VCaP (cell line): ENCODE results near the gene SLC12A6.

Experiments
- H3K27ac ChIP-seq: fragments of 450-650 bp; 2 replicates; pipeline ENCODE4 v1.5.1; 2017
- TF ChIP-seq, protein P1 (sequence below): fragments of 450-650 bp; conservative IDR thresholded peaks from 2 replicates; pipeline ENCODE4 v1.5.1; 2017; ENCODE audit warnings: mild to moderate bottlenecking, moderate library complexity

The SLC12A6 gene

DNA sequence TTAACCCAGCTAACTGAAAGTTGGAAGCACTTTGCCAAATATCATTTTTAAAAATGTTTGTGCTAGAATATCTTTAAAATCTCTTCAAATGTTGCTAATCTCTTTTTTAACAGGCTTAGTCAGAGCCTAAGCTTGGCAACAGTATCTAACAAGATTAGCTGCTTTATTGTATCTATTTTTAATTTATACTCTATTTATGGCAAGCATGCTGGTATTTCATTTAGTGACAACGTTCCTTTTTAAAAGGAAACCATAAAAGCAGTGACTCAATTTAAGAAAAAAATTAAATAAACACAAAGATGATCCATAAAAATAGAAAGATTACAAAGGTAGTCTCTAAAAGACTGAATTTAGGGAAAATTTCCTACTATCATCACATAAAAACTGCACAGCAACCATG lies 40.5 kb downstream of the SLC12A6 start:
- no peak overlapping the region for H3K27ac ChIP-seq
- TF ChIP-seq, protein P1, sequence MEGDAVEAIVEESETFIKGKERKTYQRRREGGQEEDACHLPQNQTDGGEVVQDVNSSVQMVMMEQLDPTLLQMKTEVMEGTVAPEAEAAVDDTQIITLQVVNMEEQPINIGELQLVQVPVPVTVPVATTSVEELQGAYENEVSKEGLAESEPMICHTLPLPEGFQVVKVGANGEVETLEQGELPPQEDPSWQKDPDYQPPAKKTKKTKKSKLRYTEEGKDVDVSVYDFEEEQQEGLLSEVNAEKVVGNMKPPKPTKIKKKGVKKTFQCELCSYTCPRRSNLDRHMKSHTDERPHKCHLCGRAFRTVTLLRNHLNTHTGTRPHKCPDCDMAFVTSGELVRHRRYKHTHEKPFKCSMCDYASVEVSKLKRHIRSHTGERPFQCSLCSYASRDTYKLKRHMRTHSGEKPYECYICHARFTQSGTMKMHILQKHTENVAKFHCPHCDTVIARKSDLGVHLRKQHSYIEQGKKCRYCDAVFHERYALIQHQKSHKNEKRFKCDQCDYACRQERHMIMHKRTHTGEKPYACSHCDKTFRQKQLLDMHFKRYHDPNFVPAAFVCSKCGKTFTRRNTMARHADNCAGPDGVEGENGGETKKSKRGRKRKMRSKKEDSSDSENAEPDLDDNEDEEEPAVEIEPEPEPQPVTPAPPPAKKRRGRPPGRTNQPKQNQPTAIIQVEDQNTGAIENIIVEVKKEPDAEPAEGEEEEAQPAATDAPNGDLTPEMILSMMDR = no peak

DNA sequence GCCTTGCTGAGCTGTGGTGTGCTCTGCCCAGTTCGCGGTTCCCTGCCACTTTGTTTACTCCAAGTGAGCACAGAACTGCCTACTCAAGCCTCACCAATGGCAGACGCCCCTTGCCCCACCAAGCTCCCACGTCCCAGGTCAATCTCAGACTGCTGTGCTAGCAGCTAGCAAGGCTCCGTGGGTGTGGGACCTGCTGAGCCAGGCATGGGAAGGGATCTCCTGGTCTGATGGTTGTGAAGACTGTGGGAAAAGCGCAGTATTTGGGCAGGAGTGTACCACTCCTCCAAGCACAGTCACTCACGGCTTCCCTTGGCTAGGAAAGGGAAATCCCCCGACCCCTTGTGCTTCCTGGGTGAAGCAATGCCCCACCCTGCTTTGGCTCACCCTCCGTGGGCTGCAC lies 45.0 kb downstream of the SLC12A6 start:
- no peak overlapping the region for H3K27ac ChIP-seq
- TF ChIP-seq, protein P1 = no peak

DNA sequence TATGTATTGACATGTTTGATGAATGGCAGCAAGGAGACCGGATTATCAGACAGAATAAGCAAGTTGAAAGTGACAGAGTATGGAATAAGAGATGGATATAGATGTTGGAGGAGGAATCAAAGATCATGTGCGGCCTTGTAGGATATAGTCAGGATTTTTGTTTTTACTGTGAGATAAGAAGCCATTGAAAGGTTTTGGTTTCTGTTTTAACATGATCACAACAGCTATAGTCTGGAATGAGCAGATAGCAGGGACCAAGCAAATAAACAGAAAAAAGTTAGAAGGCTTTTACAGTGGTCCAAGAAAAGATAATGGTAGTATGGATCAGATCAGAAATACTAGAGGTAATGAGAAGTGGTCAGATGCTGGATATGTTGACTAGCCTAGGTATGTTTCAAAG lies 52.6 kb downstream of the SLC12A6 start:
- TF ChIP-seq, protein P1 = no peak
- no peak overlapping the region for H3K27ac ChIP-seq

DNA sequence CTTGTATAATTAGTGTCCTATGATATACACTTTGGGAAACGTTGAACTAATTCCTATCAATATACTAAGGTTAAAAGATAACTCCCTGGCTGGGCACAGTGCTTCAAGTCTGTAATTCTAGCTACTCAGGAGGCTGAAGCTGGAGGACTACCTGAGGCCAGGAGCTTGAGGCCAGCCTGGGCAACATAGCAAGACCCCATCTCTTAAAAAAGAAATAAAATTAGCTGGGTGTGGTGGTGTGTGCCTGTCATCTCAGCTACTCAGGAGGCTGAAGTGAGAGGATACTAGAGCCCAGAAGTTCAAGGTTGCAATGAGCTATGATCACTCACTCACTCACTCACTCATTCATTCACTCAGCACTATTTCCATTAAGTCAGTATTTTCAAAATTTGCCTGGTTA lies 55.2 kb downstream of the SLC12A6 start:
- TF ChIP-seq, protein P1 = no peak
- no peak overlapping the region for H3K27ac ChIP-seq

DNA sequence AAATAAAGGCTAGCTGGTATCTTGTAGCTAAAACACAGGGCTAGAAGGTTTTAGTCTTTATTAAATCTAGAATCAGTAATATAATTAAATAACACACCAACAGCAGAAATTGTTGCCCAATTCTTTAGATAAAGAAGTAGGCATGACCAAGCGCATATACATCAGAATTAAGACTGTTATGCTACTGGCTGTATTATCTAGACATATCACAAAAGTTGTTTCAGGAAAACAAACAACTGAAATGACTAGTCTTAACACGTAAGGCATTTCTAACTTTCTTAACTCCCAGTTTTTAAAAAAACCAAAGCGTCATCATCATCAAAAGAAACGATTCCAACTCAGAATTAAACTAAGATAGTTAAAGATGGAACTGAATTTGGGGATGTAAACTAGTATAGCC lies 57.4 kb downstream of the SLC12A6 start:
- TF ChIP-seq, protein P1 = no peak
- H3K27ac ChIP-seq = no peak overlapping the region

DNA sequence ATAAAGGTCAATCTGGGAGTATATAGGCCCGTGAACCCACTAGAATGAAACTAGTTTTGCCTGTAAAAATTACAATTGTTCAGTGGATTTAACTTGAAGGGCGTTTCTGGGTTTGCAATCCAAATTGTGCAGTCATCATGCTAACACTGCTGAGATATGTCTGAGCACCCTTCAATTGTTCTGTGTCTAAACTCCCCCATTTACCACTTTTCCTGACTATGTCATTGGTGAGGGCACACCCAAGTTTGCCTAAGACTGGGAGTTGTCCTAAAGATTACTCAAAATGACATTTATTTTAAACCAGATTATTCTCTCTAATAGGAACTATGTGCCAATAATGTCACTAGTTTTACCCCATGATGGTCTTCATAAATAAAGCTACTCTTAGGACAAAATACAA lies 58.2 kb downstream of the SLC12A6 start:
- TF ChIP-seq, protein P1 = no peak
- no peak overlapping the region for H3K27ac ChIP-seq

DNA sequence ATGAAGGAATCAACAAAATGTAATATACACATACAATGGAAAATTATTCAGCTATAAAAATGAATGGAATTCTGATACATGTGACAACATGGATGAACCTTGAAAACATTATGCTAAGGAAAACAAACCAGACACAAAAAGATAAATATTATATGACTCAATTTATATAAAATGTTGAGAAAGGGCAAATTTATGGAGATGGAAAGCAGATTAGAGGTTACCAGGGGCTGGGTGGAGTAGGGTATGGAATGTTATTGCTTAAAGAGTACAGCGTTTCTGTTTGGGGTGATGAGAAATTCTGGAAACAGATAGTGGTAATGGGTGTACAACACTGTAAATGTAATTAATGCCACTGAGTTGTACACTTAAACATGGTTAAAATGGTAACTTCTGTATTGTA lies 61.9 kb downstream of the SLC12A6 start:
- H3K27ac ChIP-seq = no peak overlapping the region
- TF ChIP-seq, protein P1 = no peak

DNA sequence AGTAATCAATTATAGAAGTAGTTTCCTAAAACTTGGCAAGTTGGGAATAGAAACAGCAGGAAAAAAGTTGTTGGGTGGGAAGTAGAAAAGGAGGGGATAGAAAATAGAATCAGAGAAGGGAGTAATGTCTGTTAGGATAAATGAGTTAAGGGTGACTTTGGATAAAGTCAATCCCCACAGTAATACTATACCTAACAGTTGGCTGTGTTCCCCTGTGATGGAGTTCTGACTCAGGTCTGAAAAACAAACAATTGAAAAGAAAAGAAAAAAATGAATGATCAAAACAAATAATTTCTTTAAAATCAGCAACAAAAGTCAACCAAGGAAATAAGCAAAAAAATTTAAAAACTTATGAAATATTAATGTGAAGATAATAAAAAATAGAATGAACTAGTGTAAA lies 62.4 kb downstream of the SLC12A6 start:
- TF ChIP-seq, protein P1 = no peak

More for the DNA sequence above, 62.4 kb downstream of the SLC12A6 start:
- H3K27ac ChIP-seq = no peak overlapping the region
